OCI-M1 (cell line): Measurements from ENCODE around the gene ALG14.
"Not testable (repeated sequence)": the region's sequence is repeated elsewhere in the genome, so short reads cannot be mapped to it uniquely, and the experiment has no call there.

Experiments
- DNase-seq: peaks from one replicate; lab custom pipeline; 2025; lab: John Stamatoyannopoulos, UW

Gene ALG14

GRCh38 chr1:95041491-95042165 is 31.1 kb downstream of the ALG14 start:
- peak; percentile 63 for DNase-seq

GRCh38 chr1:95040032-95040525 is 32.7 kb downstream of the ALG14 start:
- DNase-seq, result no peak

- DNase-seq, result no peak
These were observed 33.3 kb downstream of the ALG14 start for GRCh38 chr1:95039360-95040031.

- DNase-seq, result peak; percentile 30
These were observed 37.2 kb downstream of the ALG14 start for GRCh38 chr1:95035536-95035935.

- DNase-seq, result no peak
These were observed 38.2 kb downstream of the ALG14 start for GRCh38 chr1:95034506-95034905.

GRCh38 chr1:95033843-95034242 is 38.9 kb downstream of the ALG14 start:
- DNase-seq, result no peak

- DNase-seq, result no peak
These were observed 43.2 kb downstream of the ALG14 start for GRCh38 chr1:95029532-95029931.

- DNase-seq, result no peak
These were observed 43.8 kb downstream of the ALG14 start for GRCh38 chr1:95028954-95029353.

- DNase-seq, result no peak
These were observed 45.7 kb downstream of the ALG14 start for GRCh38 chr1:95027046-95027445.

- no peak for DNase-seq
These were observed 49.2 kb downstream of the ALG14 start for GRCh38 chr1:95023399-95024043.

- DNase-seq, result no peak
These were observed 50.2 kb downstream of the ALG14 start for GRCh38 chr1:95022644-95022926.

GRCh38 chr1:95021805-95022643 is 50.7 kb downstream of the ALG14 start:
- DNase-seq, result no peak

GRCh38 chr1:95021119-95021518 is 51.6 kb downstream of the ALG14 start:
- no peak for DNase-seq

- not testable (repeated sequence) for DNase-seq
These were observed 53.3 kb downstream of the ALG14 start for GRCh38 chr1:95019466-95019865.

GRCh38 chr1:95018602-95019369 is 54.0 kb downstream of the ALG14 start:
- no peak for DNase-seq

GRCh38 chr1:95017775-95018174 is 55.0 kb downstream of the ALG14 start:
- no peak for DNase-seq

- DNase-seq, result no peak
These were observed 57.7 kb downstream of the ALG14 start for GRCh38 chr1:95015076-95015475.

- no peak for DNase-seq
These were observed 58.7 kb downstream of the ALG14 start for GRCh38 chr1:95013950-95014574.

- DNase-seq, result no peak
These were observed 60.4 kb downstream of the ALG14 start for GRCh38 chr1:95012389-95012788.

GRCh38 chr1:95010158-95010557 is 62.6 kb downstream of the ALG14 start:
- no peak for DNase-seq

GRCh38 chr1:95007687-95008086 is 65.1 kb downstream of the ALG14 start:
- DNase-seq, result no peak
